ENCODE results near the gene LAX1.
"Not testable (repeated sequence)": the region's sequence is repeated elsewhere in the genome, so short reads cannot be mapped to it uniquely, and the experiment has no call there.

LAX1 gene

GRCh38 chr1:203756036-203756435 lies 8.9 kb upstream of the LAX1 start:
- in situ Hi-C loops (cut with HindIII; ENCODE audit: low sequenced_read_pairs) = no loop called here
- no peak for DNase-seq (ENCODE audit: low read depth, low spot score)
- H3K4me3 ChIP-seq (ENCODE audit: low read depth, low read length) = no peak overlapping the region
- no peak for TF ChIP-seq CTCF (IDR thresholded peaks at IDR 0.05; ENCODE audit: low read depth, low read length)

- DNase-seq (ENCODE audit: low read depth, low spot score); H3K4me3 ChIP-seq (ENCODE audit: low read depth, low read length); in situ Hi-C loops (cut with HindIII; ENCODE audit: low sequenced_read_pairs): not testable (repeated sequence)
Measured at GRCh38 chr1:203758749-203759148, 6.2 kb upstream of the LAX1 start.

- no peak overlapping the region for H3K4me3 ChIP-seq (ENCODE audit: low read depth, low read length)
- no peak for TF ChIP-seq CTCF (IDR thresholded peaks at IDR 0.05; ENCODE audit: low read depth, low read length)
- in situ Hi-C loops (cut with HindIII; ENCODE audit: low sequenced_read_pairs) = no loop called here
- no peak for DNase-seq (ENCODE audit: low read depth, low spot score)
Measured at GRCh38 chr1:203760506-203760905, 4.5 kb upstream of the LAX1 start.

GRCh38 chr1:203761958-203762357 lies 3.0 kb upstream of the LAX1 start:
- H3K4me3 ChIP-seq (ENCODE audit: low read depth, low read length); DNase-seq (ENCODE audit: low read depth, low spot score); in situ Hi-C loops (cut with HindIII; ENCODE audit: low sequenced_read_pairs): not testable (repeated sequence)

- no peak overlapping the region for H3K4me3 ChIP-seq (ENCODE audit: low read depth, low read length)
- TF ChIP-seq CTCF (IDR thresholded peaks at IDR 0.05; ENCODE audit: low read depth, low read length) = no peak
- no peak for DNase-seq (ENCODE audit: low read depth, low spot score)
- in situ Hi-C loops (cut with HindIII; ENCODE audit: low sequenced_read_pairs) = no loop called here
Measured at GRCh38 chr1:203763505-203763904, 1.5 kb upstream of the LAX1 start.

- no peak overlapping the region for H3K4me3 ChIP-seq (ENCODE audit: low read depth, low read length)
- TF ChIP-seq CTCF (IDR thresholded peaks at IDR 0.05; ENCODE audit: low read depth, low read length) = no peak
- in situ Hi-C loops (cut with HindIII; ENCODE audit: low sequenced_read_pairs) = no loop called here
- no peak for DNase-seq (ENCODE audit: low read depth, low spot score)
Measured at GRCh38 chr1:203764105-203765028, 616 bp upstream of the LAX1 start.

- no peak for TF ChIP-seq CTCF (IDR thresholded peaks at IDR 0.05; ENCODE audit: low read depth, low read length)
- H3K4me3 ChIP-seq (ENCODE audit: low read depth, low read length) = no peak overlapping the region
- in situ Hi-C loops (cut with HindIII; ENCODE audit: low sequenced_read_pairs) = no loop called here
- no peak for DNase-seq (ENCODE audit: low read depth, low spot score)
Measured at GRCh38 chr1:203768256-203768655, 3.3 kb downstream of the LAX1 start.
